Measurements from ENCODE around the gene POU2AF3. TPM values are rescaled to one million over a fixed set of nuclear protein-coding genes. Genes with fewer than 3 reads are reported as not detected.

Gene POU2AF3
- total RNA-seq, 6 experiments from 2014 or later: 0.39 to 0.86 (median 0.52) TPM

DNA sequence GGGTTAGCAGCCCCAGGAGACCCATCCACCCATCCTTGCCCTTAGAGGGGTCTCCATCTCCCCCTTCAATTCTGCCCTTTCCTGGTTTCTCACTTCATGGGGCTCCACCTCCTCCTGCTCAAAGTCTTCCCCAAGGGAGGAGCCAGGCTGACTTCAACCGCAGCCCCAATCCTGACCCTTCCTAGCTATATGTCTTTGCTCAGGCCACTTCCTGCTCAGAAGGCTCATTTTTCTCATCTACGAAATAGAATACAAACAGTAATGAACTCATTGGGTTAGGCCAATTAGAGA lies 56.2 kb downstream of the POU2AF3 start:
- Histone ChIP-seq H3K4me1 (peaks cover 0 to 6% (median 2%) of the 10 kb centered on the region in 4 donors), H3K9me3 (no peaks in the 10 kb centered on the region), H3K27ac (no peak overlapping the region), H3K27me3 (no peaks in the 10 kb centered on the region), H3K4me3 (no peak overlapping the region), H3K36me3 (no peaks in the 10 kb centered on the region)
- intact Hi-C loops (cut with DNase I): no loop called here
- WGBS (ENCODE audit: insufficient coverage, low coverage, low lambda C conversion rate, missing lambda C conversion rate): 75% methylated on average over 2 of the region's 2 CpGs
- ATAC-seq (no peak), DNase-seq (no peak)
- TF ChIP-seq CTCF (IDR thresholded peaks at IDR 0.05): no peak
- no peak for TF ChIP-seq POLR2A (IDR thresholded peaks at IDR 0.05)

DNA sequence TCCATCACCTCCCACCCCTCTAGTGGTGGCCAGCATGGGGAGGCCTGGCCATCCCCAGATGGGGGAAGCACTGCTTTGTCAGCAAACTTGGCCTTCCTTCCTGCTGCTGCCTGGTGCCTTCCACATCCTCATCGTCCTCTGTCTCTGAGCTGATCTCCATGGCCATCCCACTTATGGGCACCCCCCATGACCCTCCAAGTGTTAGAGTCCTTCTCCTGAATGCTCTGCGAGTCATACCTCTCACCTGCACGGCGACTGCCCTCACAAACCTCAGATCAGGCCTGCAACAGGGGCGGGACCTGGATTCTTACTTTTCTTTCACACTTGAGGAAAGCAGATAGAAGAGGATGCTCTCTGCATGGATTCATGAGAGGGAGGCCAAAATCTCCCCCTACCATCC lies 56.8 kb downstream of the POU2AF3 start:
- Histone ChIP-seq H3K27ac (no peak overlapping the region), H3K9me3 (no peaks in the 10 kb centered on the region), H3K27me3 (no peaks in the 10 kb centered on the region), H3K36me3 (no peaks in the 10 kb centered on the region), H3K4me3 (no peak overlapping the region), H3K4me1 (peaks cover 0 to 11% (median 4%) of the 10 kb centered on the region in 4 donors)
- no peak for DNase-seq
- no peak for TF ChIP-seq POLR2A (IDR thresholded peaks at IDR 0.05)
- TF ChIP-seq CTCF (IDR thresholded peaks at IDR 0.05): no peak
- no peak for ATAC-seq
- intact Hi-C loops (cut with DNase I): no loop called here
- 93% methylated on average over 3 of the region's 5 CpGs for WGBS (ENCODE audit: insufficient coverage, low coverage, low lambda C conversion rate, missing lambda C conversion rate)

GRCh38 chr11:111355956-111356659 lies 57.8 kb downstream of the POU2AF3 start:
- TF ChIP-seq CTCF (IDR thresholded peaks at IDR 0.05) (no peak), POLR2A (IDR thresholded peaks at IDR 0.05) (no peak)
- intact Hi-C loops (cut with DNase I): no loop called here
- H3K27me3 ChIP-seq: no peaks in the 10 kb centered on the region
- ATAC-seq (no peak), DNase-seq (no peak)
- no peaks in the 10 kb centered on the region for H3K9me3 ChIP-seq
- 48% methylated on average over 3 of the region's 5 CpGs for WGBS (ENCODE audit: insufficient coverage, low coverage, low lambda C conversion rate, missing lambda C conversion rate)
- H3K4me1 ChIP-seq: peaks cover 0 to 16% (median 8%) of the 10 kb centered on the region in 4 donors
- H3K27ac ChIP-seq: no peak overlapping the region
- H3K4me3 ChIP-seq: no peak overlapping the region
- no peaks in the 10 kb centered on the region for H3K36me3 ChIP-seq

DNA sequence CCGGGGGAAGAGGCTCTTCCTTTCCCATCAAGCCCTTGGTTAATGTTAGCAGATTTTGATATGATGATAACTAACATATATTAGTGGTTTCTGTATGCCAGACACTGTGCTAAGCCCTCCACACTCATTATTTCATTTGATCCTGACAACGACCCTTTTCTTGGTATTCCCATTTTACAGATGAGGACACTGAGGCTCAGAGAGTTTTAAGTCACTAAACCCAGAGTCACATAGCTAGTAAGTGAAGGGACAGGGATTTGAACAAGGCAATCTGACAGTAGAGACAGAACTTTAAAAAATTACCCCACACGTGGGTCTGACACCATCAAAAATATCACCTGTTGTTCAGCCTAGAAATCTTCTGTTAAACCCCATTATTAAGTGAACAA lies 58.3 kb downstream of the POU2AF3 start:
- peaks cover 0 to 22% (median 6%) of the 10 kb centered on the region in 4 donors for H3K4me1 ChIP-seq
- WGBS (ENCODE audit: insufficient coverage, low coverage, low lambda C conversion rate, missing lambda C conversion rate): 83% methylated on average over 3 of the region's 3 CpGs
- H3K27me3 ChIP-seq: no peaks in the 10 kb centered on the region
- H3K4me3 ChIP-seq: no peak overlapping the region
- intact Hi-C loops (cut with DNase I): no loop called here
- no peak overlapping the region for H3K27ac ChIP-seq
- H3K36me3 ChIP-seq: no peaks in the 10 kb centered on the region
- no peak for ATAC-seq
- no peak for DNase-seq
- TF ChIP-seq POLR2A (IDR thresholded peaks at IDR 0.05) (no peak), CTCF (IDR thresholded peaks at IDR 0.05) (no peak)
- no peaks in the 10 kb centered on the region for H3K9me3 ChIP-seq
